ENCODE results near the gene RETREG1.

DNA sequence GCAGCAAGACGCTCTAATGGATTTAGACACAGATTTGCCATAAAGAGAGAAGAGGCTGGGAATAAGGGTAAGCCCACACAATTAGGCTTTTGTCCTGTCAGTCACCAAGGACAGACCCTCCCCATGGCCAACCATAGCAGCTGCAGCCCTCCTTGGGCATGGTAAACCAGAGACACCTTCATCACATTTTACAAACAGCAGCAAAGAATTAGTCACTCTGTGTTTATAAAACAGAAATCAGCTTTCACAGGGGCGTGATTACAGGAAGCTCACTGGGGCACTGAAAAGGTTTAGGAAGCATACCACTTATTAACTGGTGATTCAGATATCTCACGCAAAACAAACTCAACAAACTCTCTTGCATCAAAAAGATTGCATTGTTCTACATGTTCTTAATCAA lies 113.9 kb downstream of the RETREG1 start:
- TF ChIP-seq FOXK2 (IDR thresholded peaks at IDR 0.05), result no peak
- TF ChIP-seq ARNT (IDR thresholded peaks at IDR 0.05), result no peak
- TF ChIP-seq SP1 (IDR thresholded peaks at IDR 0.05), result no peak
- TF ChIP-seq TARDBP (IDR thresholded peaks at IDR 0.05), result no peak

All from HEK293T (cell line).